ENCODE measurements around the gene IL4R. TPM values are rescaled to one million over a fixed set of nuclear protein-coding genes. Genes with fewer than 3 reads are reported as not detected.
"Not testable (repeated sequence)": the region's sequence is repeated elsewhere in the genome, so short reads cannot be mapped to it uniquely, and the experiment has no call there.

Gene IL4R
- total RNA-seq, 1 donor from 2014 or later = 12.0 TPM

DNA sequence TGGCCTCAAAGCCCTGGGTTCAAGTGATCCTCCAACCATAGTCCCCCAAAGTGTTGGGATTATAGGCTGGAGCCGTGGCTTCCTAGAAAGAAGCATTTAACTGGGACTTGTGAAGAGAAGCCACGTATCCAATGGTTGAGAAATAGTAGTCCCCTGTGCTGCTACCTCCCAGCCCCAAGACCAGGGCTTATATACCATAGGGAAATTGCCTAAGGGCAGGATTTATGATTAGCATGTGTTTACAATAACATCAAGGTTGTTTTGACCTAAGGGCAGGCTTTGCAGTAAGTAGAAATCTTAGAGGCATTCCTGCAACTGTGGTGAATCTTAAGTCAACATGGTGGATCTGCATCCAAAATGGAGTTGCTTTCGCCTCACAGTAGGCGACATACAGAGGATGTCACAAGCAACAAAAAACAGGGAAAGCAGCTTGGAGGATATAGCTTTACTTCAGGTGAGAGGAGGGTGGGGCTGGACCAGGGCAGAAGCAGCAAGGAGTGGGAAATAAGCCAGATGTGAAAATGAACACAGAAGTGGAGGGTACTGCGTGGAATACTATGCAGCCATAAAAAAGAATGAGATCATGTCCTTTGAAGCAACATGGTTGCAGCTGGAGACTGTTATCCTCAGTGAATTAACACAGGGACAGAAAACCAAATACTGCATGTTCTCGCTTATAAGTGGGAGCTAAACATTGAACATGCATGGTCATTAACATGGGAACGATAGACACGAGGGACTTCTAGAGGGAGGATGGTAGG is 26.5 kb upstream of the IL4R start:
- TF ChIP-seq, protein P1, sequence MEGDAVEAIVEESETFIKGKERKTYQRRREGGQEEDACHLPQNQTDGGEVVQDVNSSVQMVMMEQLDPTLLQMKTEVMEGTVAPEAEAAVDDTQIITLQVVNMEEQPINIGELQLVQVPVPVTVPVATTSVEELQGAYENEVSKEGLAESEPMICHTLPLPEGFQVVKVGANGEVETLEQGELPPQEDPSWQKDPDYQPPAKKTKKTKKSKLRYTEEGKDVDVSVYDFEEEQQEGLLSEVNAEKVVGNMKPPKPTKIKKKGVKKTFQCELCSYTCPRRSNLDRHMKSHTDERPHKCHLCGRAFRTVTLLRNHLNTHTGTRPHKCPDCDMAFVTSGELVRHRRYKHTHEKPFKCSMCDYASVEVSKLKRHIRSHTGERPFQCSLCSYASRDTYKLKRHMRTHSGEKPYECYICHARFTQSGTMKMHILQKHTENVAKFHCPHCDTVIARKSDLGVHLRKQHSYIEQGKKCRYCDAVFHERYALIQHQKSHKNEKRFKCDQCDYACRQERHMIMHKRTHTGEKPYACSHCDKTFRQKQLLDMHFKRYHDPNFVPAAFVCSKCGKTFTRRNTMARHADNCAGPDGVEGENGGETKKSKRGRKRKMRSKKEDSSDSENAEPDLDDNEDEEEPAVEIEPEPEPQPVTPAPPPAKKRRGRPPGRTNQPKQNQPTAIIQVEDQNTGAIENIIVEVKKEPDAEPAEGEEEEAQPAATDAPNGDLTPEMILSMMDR (IDR thresholded peaks at IDR 0.05; ENCODE audit: borderline replicate concordance) = no peak
- H3K27ac ChIP-seq (replicated peaks) = peak overlapping the region; percentile 64
- H3K9me3 ChIP-seq (replicated peaks) = no peaks in the 10 kb centered on the region
- no peaks in the 10 kb centered on the region for H3K36me3 ChIP-seq
- peaks cover 11% of the 10 kb centered on the region for H3K4me1 ChIP-seq
- H3K4me3 ChIP-seq = no peak overlapping the region
- intact Hi-C loops (cut with micrococcal nuclease) = no loop called here
- no peak for DNase-seq
- H3K27me3 ChIP-seq (ENCODE audit: low read depth) = no peaks in the 10 kb centered on the region

DNA sequence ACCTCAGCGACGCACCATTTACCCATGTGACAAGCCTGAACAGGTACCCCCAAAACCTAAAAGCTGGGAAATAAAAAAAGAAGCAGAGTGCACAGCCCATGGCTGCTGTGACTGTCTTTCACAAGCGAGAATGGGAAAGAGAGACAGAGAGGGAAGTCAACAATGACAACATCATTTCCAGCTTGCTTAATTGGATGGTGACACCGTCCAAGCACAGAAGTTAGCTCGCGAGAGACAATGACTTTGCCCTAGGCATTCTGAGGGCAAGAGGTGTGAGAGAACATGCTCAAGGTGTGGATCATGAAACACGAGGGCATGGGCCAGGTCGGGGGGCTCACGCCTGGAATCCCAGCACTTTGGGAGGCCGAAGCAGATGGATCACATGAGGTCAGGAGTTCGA is 25.9 kb upstream of the IL4R start:
- H3K4me3 ChIP-seq = no peak overlapping the region
- TF ChIP-seq, protein P1 (IDR thresholded peaks at IDR 0.05; ENCODE audit: borderline replicate concordance) = no peak
- DNase-seq = no peak
- intact Hi-C loops (cut with micrococcal nuclease) = no loop called here
- H3K36me3 ChIP-seq = no peaks in the 10 kb centered on the region
- H3K4me1 ChIP-seq = peaks cover 11% of the 10 kb centered on the region
- H3K27me3 ChIP-seq (ENCODE audit: low read depth) = no peaks in the 10 kb centered on the region
- no peak overlapping the region for H3K27ac ChIP-seq (replicated peaks)
- no peaks in the 10 kb centered on the region for H3K9me3 ChIP-seq (replicated peaks)

DNA sequence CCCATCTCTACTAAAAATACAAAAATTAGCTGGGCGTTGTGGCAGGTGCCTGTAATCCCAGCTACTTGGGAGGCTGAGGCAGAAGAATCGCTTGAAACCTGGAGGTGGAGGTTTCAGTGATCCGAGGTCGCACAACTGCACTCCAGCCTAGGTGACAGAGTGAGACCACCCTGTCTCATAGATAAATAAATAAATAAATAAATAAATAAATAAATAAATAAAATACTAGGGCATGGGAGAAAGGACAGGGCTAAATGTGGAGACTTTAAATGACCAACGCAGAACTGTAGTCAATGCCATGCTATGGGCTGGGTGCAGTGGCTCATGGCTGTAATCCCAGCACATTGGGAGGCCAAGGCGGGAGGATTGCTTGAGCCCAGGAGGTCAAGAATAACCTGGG is 25.5 kb upstream of the IL4R start:
- H3K36me3 ChIP-seq; H3K4me3 ChIP-seq; H3K27ac ChIP-seq (replicated peaks); H3K27me3 ChIP-seq (ENCODE audit: low read depth); DNase-seq; intact Hi-C loops (cut with micrococcal nuclease); H3K9me3 ChIP-seq (replicated peaks): not testable (repeated sequence)
- peaks cover 11% of the 10 kb centered on the region for H3K4me1 ChIP-seq

DNA sequence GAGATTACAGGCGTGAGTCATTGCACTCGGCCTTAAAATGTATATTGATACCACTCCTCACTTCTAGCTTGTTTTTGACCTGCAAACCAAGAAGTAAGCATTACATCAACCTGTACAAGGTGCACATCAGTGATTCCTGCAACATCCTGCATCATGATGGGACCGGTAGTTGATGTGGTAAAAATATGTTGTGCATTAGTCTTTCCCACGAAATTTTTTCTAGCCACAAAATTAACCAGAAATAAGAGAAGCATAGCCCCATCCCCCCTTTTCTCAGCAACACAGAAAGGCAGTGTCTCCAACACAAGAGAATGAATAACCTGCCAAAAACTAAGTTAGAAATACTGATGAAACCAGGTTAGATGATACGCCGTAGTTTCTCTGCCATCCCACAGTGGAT is 24.1 kb upstream of the IL4R start:
- TF ChIP-seq, protein P1 (IDR thresholded peaks at IDR 0.05; ENCODE audit: borderline replicate concordance) = no peak
- Histone ChIP-seq H3K4me1 (peaks cover 11% of the 10 kb centered on the region), H3K27ac (replicated peaks) (no peak overlapping the region), H3K36me3 (no peaks in the 10 kb centered on the region), H3K9me3 (replicated peaks) (no peaks in the 10 kb centered on the region), H3K27me3 (ENCODE audit: low read depth) (no peaks in the 10 kb centered on the region), H3K4me3 (no peak overlapping the region)
- no peak for DNase-seq
- intact Hi-C loops (cut with micrococcal nuclease) = no loop called here

DNA sequence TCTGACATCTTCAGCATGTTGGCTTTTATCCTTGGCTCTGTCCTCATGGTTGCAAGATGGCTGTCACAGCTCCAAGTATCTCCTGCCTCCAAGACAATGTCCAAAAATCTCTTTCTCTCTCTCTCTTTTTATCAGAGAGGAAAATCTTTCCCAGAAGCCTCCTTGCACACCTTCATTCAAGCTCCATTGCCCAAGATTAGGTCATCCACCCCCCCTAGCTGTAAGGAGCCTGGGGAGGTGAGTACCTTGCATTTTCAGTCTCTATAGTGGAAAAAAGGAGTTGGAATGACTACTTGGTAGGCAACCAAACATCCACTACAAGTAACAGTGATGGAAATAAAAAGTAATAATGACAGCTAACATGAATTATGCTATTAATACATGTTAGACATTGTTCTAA is 23.2 kb upstream of the IL4R start:
- H3K4me3 ChIP-seq = no peak overlapping the region
- peaks cover 11% of the 10 kb centered on the region for H3K4me1 ChIP-seq
- H3K27ac ChIP-seq (replicated peaks) = no peak overlapping the region
- TF ChIP-seq, protein P1 (IDR thresholded peaks at IDR 0.05; ENCODE audit: borderline replicate concordance) = no peak
- no peaks in the 10 kb centered on the region for H3K9me3 ChIP-seq (replicated peaks)
- H3K27me3 ChIP-seq (ENCODE audit: low read depth) = no peaks in the 10 kb centered on the region
- intact Hi-C loops (cut with micrococcal nuclease) = no loop called here
- DNase-seq = no peak
- H3K36me3 ChIP-seq = no peaks in the 10 kb centered on the region

DNA sequence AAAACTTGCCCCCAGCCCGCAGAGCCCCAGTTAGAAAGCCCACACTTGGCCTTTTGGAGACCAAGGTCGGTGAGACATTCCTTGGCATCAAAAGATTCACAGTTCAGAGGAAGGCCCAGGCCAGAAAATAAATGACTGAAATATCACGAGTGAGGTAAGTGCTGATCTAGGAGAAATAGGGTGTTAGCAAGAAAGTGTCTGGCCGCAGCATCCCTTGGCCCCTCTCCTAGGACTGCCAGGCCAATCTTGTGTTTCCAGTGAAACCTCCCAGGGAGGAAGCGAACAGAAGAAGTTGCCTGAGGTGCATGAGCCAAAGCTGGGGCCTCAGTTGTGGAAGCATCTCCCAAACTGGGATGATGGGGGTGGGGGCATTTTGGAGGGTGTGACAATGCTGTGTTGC is 22.7 kb upstream of the IL4R start:
- no peak for DNase-seq
- TF ChIP-seq, protein P1 (IDR thresholded peaks at IDR 0.05; ENCODE audit: borderline replicate concordance) = no peak
- H3K4me1 ChIP-seq = peaks cover 9% of the 10 kb centered on the region
- no peak overlapping the region for H3K27ac ChIP-seq (replicated peaks)
- intact Hi-C loops (cut with micrococcal nuclease) = no loop called here
- no peak overlapping the region for H3K4me3 ChIP-seq
- H3K36me3 ChIP-seq = no peaks in the 10 kb centered on the region
- no peaks in the 10 kb centered on the region for H3K9me3 ChIP-seq (replicated peaks)
- no peaks in the 10 kb centered on the region for H3K27me3 ChIP-seq (ENCODE audit: low read depth)
